LNCAP (cell line): ENCODE measurements around the gene FGD4.

Experiments
- CTCF ChIP-seq: fragments of 450-650 bp; IDR thresholded peaks from 2 replicates; pipeline ENCODE4 v1.5.1; 2017; ENCODE audit warnings: mild to moderate bottlenecking

FGD4 gene

GRCh38 chr12:32688786-32689185 is 289.4 kb downstream of the FGD4 start:
- no peak for TF ChIP-seq CTCF

- no peak for TF ChIP-seq CTCF
Measured at GRCh38 chr12:32690927-32691326, 291.6 kb downstream of the FGD4 start.

- TF ChIP-seq CTCF, result no peak
Measured at GRCh38 chr12:32692358-32692757, 293.0 kb downstream of the FGD4 start.

GRCh38 chr12:32693036-32693435 is 293.7 kb downstream of the FGD4 start:
- TF ChIP-seq CTCF, result no peak
